Vein endothelial cell (primary cell): ENCODE measurements around the gene PNLIPRP1. TPM values are rescaled to one million over a fixed set of nuclear protein-coding genes. Genes with fewer than 3 reads are reported as not detected.

ENCODE experiments used
- total RNA-seq: library from RNA; depleted of rRNA; stranded (reverse); fragments of >200 nt; gene quantifications from 2 replicates; pipeline ENCODE4 v1.2.3, GENCODE V29; 2012

PNLIPRP1 gene
- not detected in 2 replicates for total RNA-seq

GRCh38 chr10:116590590-116591444 lies at the start of gene PNLIPRP1:
TSS of gene PNLIPRP1 (plus strand) at chr10:116590959. CDS start at chr10:116591130, 171 bp downstream.

GRCh38 chr10:116545756-116546155 lies 45.0 kb upstream of the PNLIPRP1 start, which contains the start of gene PNLIP:
TSS of gene PNLIP (plus strand) at chr10:116545931. CDS start at chr10:116546093, 162 bp downstream.

GRCh38 chr10:116620423-116621400 lies 30.0 kb downstream of the PNLIPRP1 start, which contains the start of gene PNLIPRP2:
TSS of gene PNLIPRP2 (plus strand) at chr10:116620953.

Other genes starting within 250 kb of the PNLIPRP1 start
- not detected in 2 replicates for gene PNLIPRP3, start 163.1 kb upstream of the PNLIPRP1 start, total RNA-seq
- gene PNLIP, start 45.0 kb upstream of the PNLIPRP1 start, total RNA-seq = not detected in 2 replicates
- gene PNLIPRP2, start 30.0 kb downstream of the PNLIPRP1 start, total RNA-seq = not detected in 2 replicates
- under 0.01 and 0.29 TPM in 2 replicates for gene HSPA12A, start 151.6 kb downstream of the PNLIPRP1 start, total RNA-seq